GM21367 (cell line): ENCODE results near the gene PCAT6.
A peak's percentile ranks its signal among the peaks of the same experiment; 100 is the strongest.

Source experiments
- ATAC-seq: cut with Tn5 transposase; IDR thresholded peaks from one replicate; pipeline ENCODE4 v1.9.1; 2021; ENCODE audit not compliant: unreplicated experiment

Gene PCAT6

GRCh38 chr1:202844259-202844658 lies 33.5 kb downstream of the PCAT6 start:
- ATAC-seq: no peak

GRCh38 chr1:202844935-202845334 lies 34.2 kb downstream of the PCAT6 start:
- ATAC-seq: no peak

- peak; percentile 75 for ATAC-seq
Measured at GRCh38 chr1:202848191-202848542, 37.4 kb downstream of the PCAT6 start.

DNA sequence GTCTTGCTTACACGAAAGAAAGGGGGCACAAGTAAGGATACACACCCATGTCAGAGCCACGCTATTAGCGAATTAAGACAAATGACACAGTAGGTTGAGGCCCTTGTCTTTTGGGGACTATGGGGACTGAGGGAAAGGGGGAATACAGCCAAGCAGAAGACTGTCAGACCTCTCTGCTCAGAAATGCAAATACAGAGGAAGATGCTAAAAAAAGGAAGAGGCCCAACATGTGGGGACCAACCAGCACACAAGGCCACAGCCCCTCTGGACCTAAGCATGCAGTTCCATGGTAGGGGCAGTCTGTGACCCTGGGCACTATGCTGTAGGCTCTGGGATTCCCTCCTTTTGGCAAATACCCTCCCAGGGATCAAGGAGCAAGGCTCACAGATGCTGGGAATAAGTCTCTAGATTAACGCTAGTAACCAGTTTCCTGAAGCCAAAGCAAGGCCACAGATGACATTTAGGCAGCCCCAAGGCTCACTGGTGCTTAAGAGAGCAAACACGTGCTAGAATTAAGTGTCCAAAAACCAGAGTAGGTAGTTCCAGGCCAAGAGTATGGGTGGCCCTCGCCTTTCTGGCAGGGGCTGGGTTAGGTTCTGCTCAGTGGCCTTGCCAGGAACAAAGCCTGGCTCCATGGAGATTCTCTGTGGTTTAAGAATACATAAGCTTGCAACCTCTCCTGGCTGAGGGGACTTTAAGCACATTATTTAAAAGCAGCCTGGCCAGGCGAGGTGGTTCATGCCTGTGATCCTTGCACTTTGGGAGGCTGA lies 40.0 kb downstream of the PCAT6 start:
- ATAC-seq: no peak

GRCh38 chr1:202852163-202852904 lies 41.6 kb downstream of the PCAT6 start:
- ATAC-seq: no peak

GRCh38 chr1:202854787-202855186 lies 44.0 kb downstream of the PCAT6 start:
- no peak for ATAC-seq

DNA sequence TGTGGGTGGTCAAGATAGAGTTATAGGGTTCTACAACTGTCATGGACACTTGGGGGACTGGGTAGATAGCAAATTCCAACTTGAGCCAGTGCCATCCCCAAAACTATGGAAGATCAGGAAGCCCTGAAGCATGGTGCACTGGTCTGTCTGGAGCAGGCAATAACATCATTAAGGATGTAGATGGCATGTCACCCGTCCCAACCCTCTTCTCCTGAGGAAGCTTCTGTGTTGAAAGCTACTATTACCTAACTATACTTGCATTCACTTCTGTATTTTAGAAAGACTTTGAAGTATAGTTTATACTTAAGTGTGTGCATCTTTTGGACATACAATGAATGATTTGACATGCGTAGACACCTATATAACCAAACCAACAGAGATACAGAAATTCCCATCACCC lies 45.3 kb downstream of the PCAT6 start:
- ATAC-seq: no peak

- no peak for ATAC-seq
Measured at GRCh38 chr1:202857136-202857610, 46.4 kb downstream of the PCAT6 start.

GRCh38 chr1:202858331-202858730 lies 47.6 kb downstream of the PCAT6 start:
- no peak for ATAC-seq

DNA sequence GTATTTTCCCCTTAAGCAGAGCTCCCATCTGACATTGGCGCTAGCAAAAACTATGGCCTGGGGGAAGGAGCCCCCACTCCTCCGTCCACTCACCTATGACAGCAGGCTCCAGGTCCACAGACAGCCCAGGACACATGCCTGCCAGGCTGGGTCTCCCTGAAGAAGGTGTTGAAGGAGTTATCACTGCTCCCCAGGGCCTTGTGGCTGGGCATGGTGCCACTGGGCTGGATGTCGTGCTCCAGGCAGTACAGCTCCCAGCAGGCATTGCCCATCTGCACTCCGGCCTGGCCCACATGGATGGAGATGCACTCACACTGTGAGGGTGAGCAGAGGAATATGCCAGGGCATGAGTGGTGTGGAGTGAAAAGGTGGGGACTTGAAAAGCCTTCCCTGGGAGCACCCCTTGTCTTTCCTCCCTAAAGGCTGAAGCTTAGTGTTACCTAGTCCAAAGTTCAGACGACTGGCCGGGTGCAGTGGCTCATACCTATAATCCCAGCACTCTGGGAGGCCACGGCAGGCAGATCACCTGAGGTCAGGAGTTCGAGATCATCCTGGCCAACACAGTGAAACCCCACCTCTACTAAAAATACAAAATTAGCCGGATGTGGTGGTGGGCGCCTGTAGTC lies 48.1 kb downstream of the PCAT6 start:
- no peak for ATAC-seq

- ATAC-seq: peak; percentile 16
Measured at GRCh38 chr1:202860744-202861419, 50.1 kb downstream of the PCAT6 start.
